NCI-H2081 treated with DMSO at 0.1 percent for 48 hours (cell line): ENCODE results near the gene ANKS4B.
"Not testable (repeated sequence)": the region's sequence is repeated elsewhere in the genome, so short reads cannot be mapped to it uniquely, and the experiment has no call there.

Source experiments
- DNase-seq: peaks from one replicate; lab custom pipeline; 2025; lab: John Stamatoyannopoulos, UW

Gene ANKS4B

GRCh38 chr16:21233521-21234150 lies at the start of gene ANKS4B:
TSS of gene ANKS4B (plus strand) at chr16:21233699. CDS start at chr16:21233738, 39 bp downstream.
- DNase-seq, result no peak

GRCh38 chr16:21183995-21184394 lies 49.5 kb upstream of the ANKS4B start:
- DNase-seq, result no peak

- no peak for DNase-seq
Observed at GRCh38 chr16:21184834-21185233, 48.7 kb upstream of the ANKS4B start.

GRCh38 chr16:21185659-21186325 lies 47.7 kb upstream of the ANKS4B start:
- no peak for DNase-seq

- DNase-seq, result no peak
Observed at GRCh38 chr16:21186326-21186691, 47.2 kb upstream of the ANKS4B start.

GRCh38 chr16:21189311-21189710 lies 44.2 kb upstream of the ANKS4B start:
- DNase-seq, result no peak

- no peak for DNase-seq
Observed at GRCh38 chr16:21190013-21190412, 43.5 kb upstream of the ANKS4B start.

GRCh38 chr16:21190599-21190998 lies 42.9 kb upstream of the ANKS4B start:
- no peak for DNase-seq

GRCh38 chr16:21192991-21193390 lies 40.5 kb upstream of the ANKS4B start:
- DNase-seq, result no peak

- no peak for DNase-seq
Observed at GRCh38 chr16:21194771-21195301, 38.7 kb upstream of the ANKS4B start.

GRCh38 chr16:21195330-21195729 lies 38.2 kb upstream of the ANKS4B start:
- DNase-seq, result not testable (repeated sequence)

- DNase-seq, result no peak
Observed at GRCh38 chr16:21197112-21197511, 36.4 kb upstream of the ANKS4B start.

GRCh38 chr16:21197621-21198020 lies 35.9 kb upstream of the ANKS4B start:
- DNase-seq, result no peak

- DNase-seq, result no peak
Observed at GRCh38 chr16:21199607-21200218, 33.8 kb upstream of the ANKS4B start.

- no peak for DNase-seq
Observed at GRCh38 chr16:21203155-21203797, 30.2 kb upstream of the ANKS4B start.

- DNase-seq, result no peak
Observed at GRCh38 chr16:21205303-21205702, 28.2 kb upstream of the ANKS4B start.

GRCh38 chr16:21206550-21206949 lies 26.9 kb upstream of the ANKS4B start:
- DNase-seq, result no peak

GRCh38 chr16:21208446-21209230 lies 24.9 kb upstream of the ANKS4B start:
- no peak for DNase-seq

GRCh38 chr16:21211486-21211885 lies 22.0 kb upstream of the ANKS4B start, which contains the start of gene ZP2:
TSS of gene ZP2 (minus strand) at chr16:21211574. CDS start at chr16:21211547, 27 bp downstream.
- no peak for DNase-seq

- no peak for DNase-seq
Observed at GRCh38 chr16:21214086-21214485, 19.4 kb upstream of the ANKS4B start.

GRCh38 chr16:21217121-21217520 lies 16.4 kb upstream of the ANKS4B start:
- DNase-seq, result no peak

- DNase-seq, result no peak
Observed at GRCh38 chr16:21218153-21218552, 15.3 kb upstream of the ANKS4B start.
